Keratinocyte (primary cell): ENCODE measurements around the gene SASH1. TPM values are rescaled to one million over a fixed set of nuclear protein-coding genes. Genes with fewer than 3 reads are reported as not detected.

Source experiments
- DNase-seq: peaks from one replicate; pipeline ENCODE4 v3.0.0-alpha.2; 2011; ENCODE audit warnings: low read depth, missing footprints, low spot score
- FAIRE-seq: peaks from 2 replicates; lab custom pipeline; 2011; peaks lifted over from hg19 to GRCh38; lab: Jason Lieb, UNC
- H2AFZ ChIP-seq: 2 replicates; pipeline ENCODE4 v1.6.0; 2012; ENCODE audit warnings: low read length, control low read depth, inconsistent platforms; ENCODE audit not compliant: control insufficient read depth
- H3K27ac ChIP-seq: 2 replicates; pipeline ENCODE4 v1.5.1; 2011; ENCODE audit warnings: low read length; ENCODE audit not compliant: control insufficient read depth, insufficient read depth
- H3K27me3 ChIP-seq: 3 replicates; pipeline ENCODE4 v1.6.0; 2011; ENCODE audit warnings: low read length; ENCODE audit not compliant: control insufficient read depth, insufficient read depth; ENCODE audit errors: extremely low read depth
- H3K36me3 ChIP-seq, 2 experiments: 2 replicates in 1 of 2; 3 replicates in 1 of 2; pipeline ENCODE4 v1.5.1; 2011; ENCODE audit warnings: low read length in 2 of 2, mild to moderate bottlenecking in 1 of 2; ENCODE audit not compliant: control insufficient read depth in 2 of 2, insufficient read depth in 2 of 2; ENCODE audit errors: extremely low read depth in 1 of 2
- H3K4me1 ChIP-seq: 3 replicates; pipeline ENCODE4 v1.5.1; 2011; ENCODE audit warnings: low read length; ENCODE audit not compliant: control insufficient read depth, insufficient read depth; ENCODE audit errors: extremely low read depth
- H3K4me2 ChIP-seq: 3 replicates; pipeline ENCODE4 v1.6.0; 2011; ENCODE audit warnings: low read depth, low read length; ENCODE audit not compliant: control insufficient read depth, insufficient read depth; ENCODE audit errors: extremely low read depth
- H3K4me3 ChIP-seq, 3 experiments: fragments of 200-600 bp in 1 of 3; sonication (generic) in 1 of 3; 2 replicates in 2 of 3; 3 replicates in 1 of 3; pipeline ENCODE4 v1.5.1; 2011 to 2016; ENCODE audit warnings: low read length in 3 of 3, mild to moderate bottlenecking in 3 of 3, control low read depth in 2 of 3, inconsistent platforms in 1 of 3, low read depth in 1 of 3, mixed read lengths in 1 of 3, mixed run types in 1 of 3, moderate library complexity in 1 of 3; ENCODE audit not compliant: control insufficient read depth in 2 of 3, insufficient read depth in 2 of 3; ENCODE audit errors: extremely low read depth in 1 of 3
- H3K79me2 ChIP-seq: 2 replicates; pipeline ENCODE4 v1.6.0; 2012; ENCODE audit warnings: low read length; ENCODE audit not compliant: control insufficient read depth, insufficient read depth
- H3K9ac ChIP-seq: 3 replicates; pipeline ENCODE4 v1.6.0; 2011; ENCODE audit warnings: low read length; ENCODE audit not compliant: control insufficient read depth, insufficient read depth; ENCODE audit errors: extremely low read depth
- H3K9me1 ChIP-seq: 3 replicates; pipeline ENCODE4 v1.6.0; 2011; ENCODE audit warnings: low read length; ENCODE audit not compliant: control insufficient read depth, insufficient read depth; ENCODE audit errors: extremely low read depth
- H3K9me3 ChIP-seq: 2 replicates; pipeline ENCODE4 v1.5.1; 2012; ENCODE audit warnings: low read depth, low read length; ENCODE audit not compliant: control insufficient read depth
- H4K20me1 ChIP-seq: 3 replicates; pipeline ENCODE4 v1.6.0; 2011; ENCODE audit warnings: low read length; ENCODE audit not compliant: control insufficient read depth, insufficient read depth; ENCODE audit errors: extremely low read depth
- EZH2 ChIP-seq: IDR thresholded peaks from one replicate; pipeline ENCODE4 v1.6.1; 2012; ENCODE audit warnings: inconsistent platforms, mild to moderate bottlenecking, low read length, moderate library complexity
- dilution Hi-C: fragments of 300-500 bp; cut with MboI; formaldehyde crosslinking; loops from one replicate; pipeline ENCODE4 v1.7.0; 2020; ENCODE audit warnings: low sequenced_read_pairs; ENCODE audit not compliant: extremely low pct_ligation_motif_present
- polyA plus RNA-seq, 5 experiments: library from polyadenylated mRNA; depleted of rRNA in 3 of 5; stranded (reverse) in 3 of 5; stranded (forward) in 1 of 5; unstranded in 1 of 5; fragments of >200 nt; gene quantifications; 1 replicate in 1 of 5; 2 replicates in 3 of 5; 3 replicates in 1 of 5; pipeline versions ENCODE4 v1.2.1 to v1.2.3, GENCODE V29; 2011 to 2012; ENCODE audit warnings: missing spikeins in 2 of 5, low read depth in 1 of 5, low replicate concordance in 1 of 5
- TF ChIP-seq, protein P1 (sequence below), 3 experiments: IDR thresholded peaks in 1 of 3; conservative IDR thresholded peaks in 1 of 3; optimal IDR thresholded peaks in 1 of 3; 2 replicates in 2 of 3; 3 replicates in 1 of 3; pipeline versions ENCODE3 to v1.5.1; 2011; ENCODE audit warnings: low read length in 3 of 3, mild to moderate bottlenecking in 3 of 3, moderate library complexity in 2 of 3, control low read depth in 1 of 3, inconsistent platforms in 1 of 3; ENCODE audit not compliant: insufficient read depth in 2 of 3; ENCODE audit errors: extremely low read depth in 1 of 3

The SASH1 gene
- polyA plus RNA-seq, 1 donor (not counting 4 experiments of a cell fraction or from before 2014, with no cell fraction given): 4.4 TPM

DNA sequence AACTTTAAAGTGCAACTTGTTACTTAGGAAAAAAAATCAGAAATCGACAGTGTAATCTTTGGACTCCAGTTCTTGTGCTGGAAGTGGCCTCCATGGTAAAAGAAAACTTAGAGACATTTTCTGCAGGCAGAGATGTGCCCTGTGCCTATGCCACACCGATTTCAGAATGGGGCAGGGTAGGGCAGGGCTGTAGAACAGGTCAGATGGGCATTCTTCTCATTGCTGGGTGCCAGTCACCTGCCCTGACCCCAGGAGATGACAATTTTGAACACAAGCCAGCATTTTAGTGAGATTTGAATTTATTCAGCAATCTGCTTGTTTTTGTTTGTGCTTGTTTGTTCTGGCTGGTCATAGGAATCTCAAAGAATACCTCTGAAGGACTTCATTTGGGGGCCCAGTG lies 63.3 kb downstream of the SASH1 start:
- H3K27me3 ChIP-seq: no peaks in the 10 kb centered on the region
- no peak overlapping the region for H3K9ac ChIP-seq
- no peaks in the 10 kb centered on the region for H3K79me2 ChIP-seq
- H3K9me1 ChIP-seq: peaks cover 2% of the 10 kb centered on the region
- dilution Hi-C loops: no loop called here
- no peaks in the 10 kb centered on the region for H3K36me3 ChIP-seq
- no peak overlapping the region for H3K27ac ChIP-seq
- FAIRE-seq (no peak), DNase-seq (no peak)
- no peak overlapping the region for H3K4me3 ChIP-seq
- no peaks in the 10 kb centered on the region for H3K9me3 ChIP-seq
- peak overlapping the region; percentile 2 for H3K4me2 ChIP-seq
- no peaks in the 10 kb centered on the region for H4K20me1 ChIP-seq
- TF ChIP-seq, protein P1, sequence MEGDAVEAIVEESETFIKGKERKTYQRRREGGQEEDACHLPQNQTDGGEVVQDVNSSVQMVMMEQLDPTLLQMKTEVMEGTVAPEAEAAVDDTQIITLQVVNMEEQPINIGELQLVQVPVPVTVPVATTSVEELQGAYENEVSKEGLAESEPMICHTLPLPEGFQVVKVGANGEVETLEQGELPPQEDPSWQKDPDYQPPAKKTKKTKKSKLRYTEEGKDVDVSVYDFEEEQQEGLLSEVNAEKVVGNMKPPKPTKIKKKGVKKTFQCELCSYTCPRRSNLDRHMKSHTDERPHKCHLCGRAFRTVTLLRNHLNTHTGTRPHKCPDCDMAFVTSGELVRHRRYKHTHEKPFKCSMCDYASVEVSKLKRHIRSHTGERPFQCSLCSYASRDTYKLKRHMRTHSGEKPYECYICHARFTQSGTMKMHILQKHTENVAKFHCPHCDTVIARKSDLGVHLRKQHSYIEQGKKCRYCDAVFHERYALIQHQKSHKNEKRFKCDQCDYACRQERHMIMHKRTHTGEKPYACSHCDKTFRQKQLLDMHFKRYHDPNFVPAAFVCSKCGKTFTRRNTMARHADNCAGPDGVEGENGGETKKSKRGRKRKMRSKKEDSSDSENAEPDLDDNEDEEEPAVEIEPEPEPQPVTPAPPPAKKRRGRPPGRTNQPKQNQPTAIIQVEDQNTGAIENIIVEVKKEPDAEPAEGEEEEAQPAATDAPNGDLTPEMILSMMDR (optimal IDR thresholded peaks at IDR 0.05 in 1 of 3, IDR thresholded peaks at IDR 0.05 in 1 of 3, conservative IDR thresholded peaks at IDR 0.05 in 1 of 3; ENCODE audit: extremely low read depth in 1 of 3, insufficient read depth in 2 of 3, low read length in 3 of 3): no peak
- TF ChIP-seq EZH2: no peak
- no peak overlapping the region for H2AFZ ChIP-seq
- peaks cover 15% of the 10 kb centered on the region for H3K4me1 ChIP-seq

DNA sequence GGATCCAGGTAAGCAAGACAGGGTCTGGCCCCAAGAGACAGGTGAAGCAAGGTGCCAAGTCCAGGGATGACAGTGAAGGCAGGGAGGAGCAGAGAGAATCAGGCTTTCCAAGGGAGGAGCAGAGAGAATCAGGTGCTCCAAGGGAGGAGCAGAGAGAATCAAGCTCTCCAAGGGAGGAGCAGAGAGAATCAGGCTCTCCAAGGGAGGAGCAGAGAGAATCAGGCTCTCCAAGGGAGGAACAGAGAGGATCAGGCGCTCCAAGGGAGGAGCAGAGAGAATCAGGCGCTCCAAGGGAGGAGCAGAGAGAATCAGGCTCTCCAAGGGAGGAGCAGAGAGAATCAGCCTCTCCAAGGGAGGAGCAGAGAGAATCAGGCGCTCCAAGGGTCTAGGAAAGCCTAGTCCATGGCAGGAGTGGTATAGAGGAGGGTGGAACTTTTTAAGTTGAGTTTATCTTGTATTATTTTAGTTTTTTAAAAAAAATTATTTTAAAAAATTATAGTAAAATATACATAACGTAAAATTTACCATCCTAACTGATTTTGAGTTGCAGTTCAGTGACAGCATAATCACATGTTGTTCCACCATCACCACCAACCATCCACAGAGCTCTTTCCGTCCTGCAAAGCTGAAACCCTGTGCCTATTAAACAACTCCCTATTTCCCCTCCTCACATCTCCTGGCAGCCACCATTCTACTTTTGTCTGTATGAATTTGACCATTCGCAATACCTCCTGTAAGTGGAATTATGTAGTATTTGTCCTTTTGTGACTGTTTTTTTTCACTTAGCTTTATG lies 64.1 kb downstream of the SASH1 start:
- Histone ChIP-seq H3K27me3 (no peaks in the 10 kb centered on the region), H3K4me3 (no peak overlapping the region), H3K36me3 (no peaks in the 10 kb centered on the region), H3K9ac (no peak overlapping the region), H3K4me1 (peaks cover 19% of the 10 kb centered on the region), H2AFZ (no peak overlapping the region), H3K9me3 (no peaks in the 10 kb centered on the region), H3K4me2 (peak overlapping the region; percentile 20), H3K27ac (no peak overlapping the region), H4K20me1 (no peaks in the 10 kb centered on the region), H3K79me2 (no peaks in the 10 kb centered on the region), H3K9me1 (peaks cover 2% of the 10 kb centered on the region)
- dilution Hi-C loops: no loop called here
- FAIRE-seq (no peak), DNase-seq (no peak)
- TF ChIP-seq, protein P1 (optimal IDR thresholded peaks at IDR 0.05 in 1 of 3, IDR thresholded peaks at IDR 0.05 in 1 of 3, conservative IDR thresholded peaks at IDR 0.05 in 1 of 3; ENCODE audit: extremely low read depth in 1 of 3, insufficient read depth in 2 of 3, low read length in 3 of 3): no peak
- TF ChIP-seq EZH2: no peak
